Measurements from ENCODE around the gene TOP2A.

DNA sequence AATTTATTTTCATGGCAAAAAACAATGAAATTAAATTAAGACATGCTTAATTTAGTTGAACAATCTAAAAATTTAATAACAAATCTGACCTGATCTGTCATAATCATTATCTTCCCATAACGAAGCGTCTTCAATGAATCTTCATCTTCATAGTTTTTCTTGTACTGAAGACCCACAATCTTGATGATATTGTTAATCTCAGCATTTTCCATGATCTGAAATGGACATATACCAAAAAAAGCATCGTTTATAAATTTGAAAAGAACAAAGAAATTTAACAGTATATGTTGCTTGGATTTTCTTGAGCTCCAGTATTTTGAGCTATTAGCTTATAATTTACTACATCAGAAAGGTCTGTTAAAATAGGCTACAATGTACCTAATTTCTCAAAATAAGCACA lies 10.2 kb downstream of the TOP2A start:
- TF ChIP-seq POLR2A (IDR thresholded peaks at IDR 0.05; ENCODE audit: low read depth, low read length) (no peak), POLR2AphosphoS5 (IDR thresholded peaks at IDR 0.05; ENCODE audit: low read depth, low read length) (no peak), TAF1 (IDR thresholded peaks at IDR 0.05; ENCODE audit: borderline replicate concordance, low read depth, low read length) (no peak)

All from GM12892 (cell line).